ENCODE data around the gene RPL28. TPM values are rescaled to one million over a fixed set of nuclear protein-coding genes. Genes with fewer than 3 reads are reported as not detected.

Gene RPL28
- total and polyA plus RNA-seq, 2 donors (not counting 3 experiments of a cell fraction or from before 2014, with no cell fraction given) = 1,872 to 3,435 TPM

DNA sequence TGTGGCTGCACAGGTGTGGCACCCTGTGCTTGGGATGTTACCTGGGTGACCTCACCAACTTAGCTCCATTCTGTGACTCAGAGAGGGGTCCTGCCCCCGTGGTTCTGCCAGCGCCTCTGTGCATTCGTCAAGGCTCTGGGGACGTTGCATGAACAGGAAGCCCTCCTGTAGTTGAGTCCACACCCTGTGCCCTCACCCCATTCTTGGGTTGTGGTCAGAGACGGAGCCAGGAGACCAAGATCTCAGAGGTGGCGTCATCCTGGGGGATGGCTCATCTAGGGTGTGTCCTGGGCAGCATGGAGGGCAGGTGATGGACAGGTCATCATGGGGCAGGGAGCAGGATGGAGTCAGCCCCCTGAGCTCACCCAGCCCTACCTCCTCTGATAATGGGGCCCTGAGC lies 33.7 kb upstream of the RPL28 start:
- Histone ChIP-seq H3K4me1 (ENCODE audit: control insufficient read depth, extremely low read depth, insufficient read depth, low read length) (peaks cover 4% of the 10 kb centered on the region), H4K20me1 (replicated peaks; ENCODE audit: control insufficient read depth, extremely low read depth, insufficient read depth, low read length) (no peaks in the 10 kb centered on the region), H3K9me3 (replicated peaks; ENCODE audit: control insufficient read depth, insufficient read depth, low read length) (no peaks in the 10 kb centered on the region), H3K27me3 (ENCODE audit: control insufficient read depth in 2 of 2, insufficient read depth in 2 of 2, low read length in 2 of 2) (peaks cover 24 to 31% of the 10 kb centered on the region in 2 experiments), H3K4me3 (replicated peaks in 1 of 3; ENCODE audit: insufficient read depth in 1 of 3, low read depth in 1 of 3, low read length in 3 of 3) (no peak overlapping the region), H3K9me1 (replicated peaks; ENCODE audit: control insufficient read depth, extremely low read depth, insufficient read depth, low read length) (no peaks in the 10 kb centered on the region), H2AFZ (ENCODE audit: low read depth, low read length) (no peak overlapping the region), H3K4me2 (ENCODE audit: insufficient read depth, low read length) (no peak overlapping the region), H3K79me2 (ENCODE audit: control insufficient read depth, insufficient read depth, low read length) (no peaks in the 10 kb centered on the region), H3K9ac (replicated peaks; ENCODE audit: extremely low read depth, insufficient read depth, low read length) (no peak overlapping the region), H3K36me3 (ENCODE audit: control insufficient read depth in 2 of 2, extremely low read depth in 1 of 2, insufficient read depth in 2 of 2, low read length in 2 of 2) (no peaks in the 10 kb centered on the region), H3K27ac (ENCODE audit: insufficient read depth, low read depth, low read length) (no peak overlapping the region)
- no TSS peak for BruUV-seq (replicated peaks)
- intact Hi-C loops (cut with micrococcal nuclease) = no loop called here
- DNase-seq (ENCODE audit: low read depth, low spot score) = no peak
- CTCF ChIA-PET = no interaction called here
- FAIRE-seq = no peak
- dilution Hi-C loops (cut with MboI; ENCODE audit: extremely low pct_ligation_motif_present, low sequenced_read_pairs) = no loop called here
- no peak for TF ChIP-seq MYC (IDR thresholded peaks at IDR 0.05; ENCODE audit: low read depth, low read length)
- no peak for TF ChIP-seq EZH2 (IDR thresholded peaks at IDR 0.05; ENCODE audit: borderline replicate concordance, low read depth, low read length, severe bottlenecking)
- no peak for TF ChIP-seq FOS (IDR thresholded peaks at IDR 0.05; ENCODE audit: borderline replicate concordance, insufficient read depth, low read length)
- no peak for TF ChIP-seq POLR2AphosphoS5 (IDR thresholded peaks at IDR 0.05; ENCODE audit: insufficient read depth, low read depth, low read length)
- no peak for TF ChIP-seq JUN (IDR thresholded peaks at IDR 0.05; ENCODE audit: borderline replicate concordance, insufficient read depth, insufficient read length, low read depth)
- TF ChIP-seq, protein P1, sequence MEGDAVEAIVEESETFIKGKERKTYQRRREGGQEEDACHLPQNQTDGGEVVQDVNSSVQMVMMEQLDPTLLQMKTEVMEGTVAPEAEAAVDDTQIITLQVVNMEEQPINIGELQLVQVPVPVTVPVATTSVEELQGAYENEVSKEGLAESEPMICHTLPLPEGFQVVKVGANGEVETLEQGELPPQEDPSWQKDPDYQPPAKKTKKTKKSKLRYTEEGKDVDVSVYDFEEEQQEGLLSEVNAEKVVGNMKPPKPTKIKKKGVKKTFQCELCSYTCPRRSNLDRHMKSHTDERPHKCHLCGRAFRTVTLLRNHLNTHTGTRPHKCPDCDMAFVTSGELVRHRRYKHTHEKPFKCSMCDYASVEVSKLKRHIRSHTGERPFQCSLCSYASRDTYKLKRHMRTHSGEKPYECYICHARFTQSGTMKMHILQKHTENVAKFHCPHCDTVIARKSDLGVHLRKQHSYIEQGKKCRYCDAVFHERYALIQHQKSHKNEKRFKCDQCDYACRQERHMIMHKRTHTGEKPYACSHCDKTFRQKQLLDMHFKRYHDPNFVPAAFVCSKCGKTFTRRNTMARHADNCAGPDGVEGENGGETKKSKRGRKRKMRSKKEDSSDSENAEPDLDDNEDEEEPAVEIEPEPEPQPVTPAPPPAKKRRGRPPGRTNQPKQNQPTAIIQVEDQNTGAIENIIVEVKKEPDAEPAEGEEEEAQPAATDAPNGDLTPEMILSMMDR (IDR thresholded peaks at IDR 0.05; ENCODE audit: extremely low read depth in 1 of 2, insufficient read depth in 1 of 2, low read depth in 1 of 2, low read length in 2 of 2) = no peak
- TF ChIP-seq, protein P2, sequence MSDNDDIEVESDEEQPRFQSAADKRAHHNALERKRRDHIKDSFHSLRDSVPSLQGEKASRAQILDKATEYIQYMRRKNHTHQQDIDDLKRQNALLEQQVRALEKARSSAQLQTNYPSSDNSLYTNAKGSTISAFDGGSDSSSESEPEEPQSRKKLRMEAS (IDR thresholded peaks at IDR 0.05; ENCODE audit: insufficient read depth, insufficient read length) = no peak
- no peak for TF ChIP-seq POLR2A (IDR thresholded peaks at IDR 0.05; ENCODE audit: low read depth, low read length)
- TF ChIP-seq GATA2 (IDR thresholded peaks at IDR 0.05; ENCODE audit: insufficient read depth, insufficient read length, low read depth, low read length) = no peak
- POLR2A ChIA-PET = no interaction called here
